ENCODE measurements around the gene CAMTA1.
"Not testable (repeated sequence)": the region's sequence is repeated elsewhere in the genome, so short reads cannot be mapped to it uniquely, and the experiment has no call there.

The CAMTA1 gene

GRCh38 chr1:7150724-7151280 is 365.5 kb downstream of the CAMTA1 start:
- no peak for DNase-seq (ENCODE audit: low read depth)

DNA sequence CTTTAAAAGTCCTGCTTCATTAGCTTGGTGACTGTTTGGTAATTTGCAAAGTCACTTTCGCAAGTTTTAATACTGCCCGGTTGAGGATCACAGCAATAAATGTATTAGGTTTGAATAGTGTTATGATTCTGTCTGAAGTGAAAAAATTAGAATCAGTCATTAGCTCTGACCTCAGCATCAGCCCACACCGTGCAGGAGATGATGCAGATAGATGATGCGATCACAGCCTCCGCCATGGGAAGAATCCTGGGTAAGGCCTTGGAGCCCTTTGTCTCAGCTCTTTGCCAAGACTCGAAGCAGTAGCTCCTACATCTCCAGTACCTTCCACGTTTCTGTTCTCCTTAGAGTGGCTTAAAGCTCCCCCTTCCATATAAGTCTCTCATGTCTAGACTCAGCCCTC is 366.7 kb downstream of the CAMTA1 start:
- no peak for DNase-seq (ENCODE audit: low read depth)

- no peak for DNase-seq (ENCODE audit: low read depth)
Measured at GRCh38 chr1:7152655-7153054, 367.4 kb downstream of the CAMTA1 start.

GRCh38 chr1:7153464-7153863 is 368.2 kb downstream of the CAMTA1 start:
- DNase-seq (ENCODE audit: low read depth) = no peak

DNA sequence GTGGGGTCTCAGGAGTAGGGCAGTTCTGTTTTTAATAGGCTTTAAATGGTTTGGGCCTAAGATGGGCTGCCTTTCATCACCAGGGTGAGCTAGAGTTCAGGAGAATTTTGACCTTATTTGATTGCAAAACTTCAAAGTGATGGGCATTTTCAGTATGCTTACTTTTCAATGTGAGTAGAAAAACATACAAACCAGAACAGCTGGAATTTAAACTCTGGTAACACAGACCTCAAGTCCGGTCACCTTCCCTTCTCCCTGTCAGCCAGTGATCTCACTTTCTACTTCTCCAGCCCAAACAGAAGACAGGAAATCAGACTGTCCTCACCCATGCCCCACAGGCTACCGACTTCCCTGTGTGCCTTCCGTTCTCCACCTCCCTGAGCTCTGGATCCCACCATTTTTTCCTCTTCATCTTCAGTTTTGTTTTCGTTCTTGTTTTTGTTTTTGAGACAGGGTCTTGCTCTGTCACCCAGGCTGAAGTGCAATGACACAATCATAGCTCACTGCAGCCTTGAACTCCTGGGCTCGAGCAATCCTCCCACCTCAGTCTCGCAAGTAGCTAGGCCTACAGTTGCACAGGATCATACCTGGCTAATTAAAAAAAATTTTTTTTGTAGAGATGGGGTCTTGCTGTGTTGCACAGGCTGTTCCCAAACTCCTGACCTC is 374.0 kb downstream of the CAMTA1 start:
- DNase-seq (ENCODE audit: low read depth) = no peak

GRCh38 chr1:7168554-7168953 is 383.3 kb downstream of the CAMTA1 start:
- DNase-seq (ENCODE audit: low read depth) = not testable (repeated sequence)

DNA sequence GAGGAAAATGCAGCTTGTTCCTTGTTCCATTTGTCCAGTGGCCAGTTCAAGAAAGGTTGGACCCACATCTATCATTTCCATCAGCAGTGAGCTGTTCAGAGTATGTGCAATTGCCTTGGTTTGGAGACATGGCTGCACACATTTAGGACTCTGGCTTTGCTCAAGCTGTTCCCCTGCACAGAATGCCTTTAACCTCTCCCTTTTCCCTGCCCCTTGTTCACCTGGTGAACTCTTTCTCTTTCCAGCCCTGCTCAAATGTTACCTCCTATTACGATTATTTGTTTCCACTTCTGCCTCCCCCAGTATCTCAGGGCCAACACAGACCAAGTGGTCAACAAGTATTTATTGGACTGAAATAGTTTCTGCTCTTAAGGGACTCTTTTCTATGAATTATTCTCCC is 385.9 kb downstream of the CAMTA1 start:
- DNase-seq (ENCODE audit: low read depth) = no peak

DNA sequence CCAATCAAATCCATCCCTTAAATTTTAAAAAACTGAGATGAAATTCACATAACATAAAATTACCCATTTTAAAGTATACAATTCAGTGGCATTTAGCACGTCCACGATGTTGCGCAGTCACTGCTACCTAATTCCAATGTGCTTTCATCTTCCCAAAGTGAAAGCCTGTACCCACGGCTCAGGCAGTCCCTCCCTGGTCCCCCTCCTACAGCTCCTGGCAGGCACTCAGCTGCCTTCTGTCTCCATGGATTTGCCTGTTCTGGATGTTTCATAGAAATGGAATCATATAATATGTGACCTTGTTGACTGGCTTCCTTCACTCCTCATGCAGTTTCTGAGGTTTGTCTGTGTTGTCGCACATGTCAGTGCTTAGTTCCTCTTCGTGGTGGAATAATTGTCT is 386.3 kb downstream of the CAMTA1 start:
- DNase-seq (ENCODE audit: low read depth) = no peak

- DNase-seq (ENCODE audit: low read depth) = no peak
Measured at GRCh38 chr1:7172804-7173203, 387.6 kb downstream of the CAMTA1 start.

GRCh38 chr1:7174561-7174960 is 389.3 kb downstream of the CAMTA1 start:
- DNase-seq (ENCODE audit: low read depth) = no peak

DNA sequence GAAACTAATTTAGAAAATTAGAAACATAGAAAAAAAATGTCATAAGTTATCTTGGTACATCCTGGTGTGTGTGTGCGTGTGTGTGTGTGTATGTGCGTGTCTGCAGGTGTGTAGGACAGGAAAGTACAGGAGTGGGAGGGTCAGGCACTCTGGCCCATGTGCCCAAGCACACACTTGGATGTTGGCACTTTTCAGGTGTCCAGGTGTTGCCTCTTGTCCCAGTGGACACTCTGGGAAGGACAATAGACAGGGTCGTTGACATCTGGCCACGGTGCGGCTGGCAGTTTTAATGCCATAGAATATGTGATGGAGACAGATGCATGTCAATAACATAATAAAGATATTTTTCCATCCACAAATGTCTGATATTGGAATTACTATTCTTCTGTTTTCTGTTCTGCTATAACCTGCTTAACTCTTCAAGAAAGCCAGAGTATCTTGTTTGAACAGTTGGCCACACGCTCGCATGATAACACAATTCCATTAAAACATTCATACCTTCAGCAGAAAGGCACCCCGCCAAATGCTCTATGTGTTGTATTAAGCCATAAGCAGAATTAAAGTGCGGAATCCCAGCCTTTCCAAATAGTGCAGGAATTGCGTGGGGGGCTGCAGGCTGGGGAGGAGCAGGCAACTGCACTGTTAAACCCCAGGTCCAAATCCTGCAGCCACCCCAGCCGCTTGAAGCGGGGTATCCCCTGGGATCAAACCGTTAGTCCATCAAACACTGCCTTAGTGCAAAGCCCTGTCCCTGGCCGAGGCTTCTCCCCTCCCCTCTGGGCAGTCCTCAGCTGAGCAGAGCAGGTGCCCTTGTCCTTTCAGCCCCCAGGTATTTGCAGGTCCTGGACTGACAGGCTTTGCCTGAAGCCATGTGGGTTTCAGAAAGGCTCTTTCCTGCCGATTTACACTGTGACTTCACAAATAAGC is 390.0 kb downstream of the CAMTA1 start:
- DNase-seq (ENCODE audit: low read depth) = no peak

GRCh38 chr1:7177021-7177420 is 391.8 kb downstream of the CAMTA1 start:
- DNase-seq (ENCODE audit: low read depth) = no peak

DNA sequence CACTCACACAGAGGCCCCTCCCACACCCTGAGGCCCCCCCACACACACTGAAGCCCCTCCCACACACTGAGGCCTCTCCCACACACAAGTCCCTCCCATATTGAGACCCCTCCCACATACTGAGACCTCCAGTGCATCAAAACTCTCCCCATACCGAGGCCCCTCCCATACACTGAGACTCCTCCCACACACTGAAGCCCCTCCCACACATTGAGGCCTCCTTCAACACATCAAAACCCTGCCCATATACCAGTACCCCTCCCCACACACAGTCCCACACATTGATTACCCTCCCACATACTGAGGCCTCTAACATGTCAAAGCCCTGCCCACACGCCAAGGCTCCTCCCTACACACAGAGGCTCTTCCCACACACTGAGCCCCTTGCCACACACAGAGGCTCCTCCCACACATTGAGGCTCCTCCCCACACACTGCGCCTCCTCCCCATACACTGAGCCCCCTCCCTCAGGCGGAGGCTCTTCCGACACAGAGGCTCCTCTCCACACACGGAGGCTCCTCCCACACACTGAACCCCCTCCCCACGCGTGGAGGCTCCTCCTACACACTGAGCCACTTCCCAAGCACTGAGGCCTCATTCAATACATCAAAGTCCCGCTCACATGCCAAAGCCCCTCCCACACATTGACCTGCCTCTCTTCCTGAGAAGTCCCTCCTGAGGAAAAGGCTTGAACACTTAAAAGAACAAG is 392.3 kb downstream of the CAMTA1 start:
- no peak for DNase-seq (ENCODE audit: low read depth)

DNA sequence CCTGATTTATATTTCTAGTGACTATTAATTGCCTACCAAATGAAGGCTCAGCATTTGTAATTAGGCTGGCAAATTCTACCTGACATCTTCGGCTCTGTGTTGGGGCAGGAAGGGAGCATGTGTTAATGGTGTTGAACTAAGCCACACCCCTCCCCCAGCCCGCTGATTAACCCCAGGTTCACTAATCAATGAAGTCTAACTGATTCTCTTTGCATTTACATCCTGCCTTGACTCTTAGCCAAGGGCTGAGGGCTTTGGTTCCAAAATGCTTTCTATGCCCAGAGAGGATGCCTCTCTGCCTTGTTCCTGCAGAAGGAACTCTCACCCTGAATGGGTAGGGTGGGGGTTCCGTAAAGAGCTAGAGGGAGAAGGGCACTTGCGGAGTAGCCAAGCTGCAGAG is 393.1 kb downstream of the CAMTA1 start:
- no peak for DNase-seq (ENCODE audit: low read depth)

DNA sequence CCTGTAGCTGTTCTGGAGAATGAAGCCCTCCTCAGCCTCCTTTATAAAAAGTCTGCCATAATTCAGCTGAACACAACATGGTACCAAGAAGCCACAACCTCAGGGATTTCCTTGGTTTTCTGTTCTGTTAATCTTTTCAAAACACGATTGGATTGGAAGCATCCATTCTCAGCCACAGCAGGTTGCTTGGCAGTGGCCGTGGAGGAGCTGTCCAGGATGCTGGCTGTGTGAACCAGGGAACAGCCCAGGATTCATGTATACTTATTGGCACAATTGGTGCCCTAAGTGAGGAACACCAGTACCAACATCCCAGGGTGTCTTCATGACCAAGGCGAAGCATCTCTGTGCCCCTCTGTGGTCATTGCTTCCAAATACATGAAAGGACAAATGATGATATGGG is 393.5 kb downstream of the CAMTA1 start:
- DNase-seq (ENCODE audit: low read depth) = no peak

DNA sequence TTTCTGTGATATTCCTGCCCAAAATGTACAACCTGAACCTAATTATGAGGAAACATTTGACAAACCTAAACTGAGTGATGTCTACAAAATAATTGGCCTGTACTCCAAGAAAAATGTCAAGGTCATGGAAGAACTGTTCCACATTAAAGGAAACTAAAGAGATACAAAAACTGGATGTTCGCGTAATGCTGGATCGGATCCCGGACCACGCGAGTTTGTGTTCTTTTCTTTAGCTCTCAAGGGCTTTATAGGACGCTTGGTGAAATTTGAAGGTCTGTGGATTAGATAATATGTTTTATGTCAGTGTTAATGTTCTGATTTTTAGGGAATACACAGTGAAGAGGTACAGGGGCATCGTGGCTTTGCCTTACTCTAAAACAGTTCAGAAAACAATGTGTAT is 400.5 kb downstream of the CAMTA1 start:
- DNase-seq (ENCODE audit: low read depth) = no peak

DNA sequence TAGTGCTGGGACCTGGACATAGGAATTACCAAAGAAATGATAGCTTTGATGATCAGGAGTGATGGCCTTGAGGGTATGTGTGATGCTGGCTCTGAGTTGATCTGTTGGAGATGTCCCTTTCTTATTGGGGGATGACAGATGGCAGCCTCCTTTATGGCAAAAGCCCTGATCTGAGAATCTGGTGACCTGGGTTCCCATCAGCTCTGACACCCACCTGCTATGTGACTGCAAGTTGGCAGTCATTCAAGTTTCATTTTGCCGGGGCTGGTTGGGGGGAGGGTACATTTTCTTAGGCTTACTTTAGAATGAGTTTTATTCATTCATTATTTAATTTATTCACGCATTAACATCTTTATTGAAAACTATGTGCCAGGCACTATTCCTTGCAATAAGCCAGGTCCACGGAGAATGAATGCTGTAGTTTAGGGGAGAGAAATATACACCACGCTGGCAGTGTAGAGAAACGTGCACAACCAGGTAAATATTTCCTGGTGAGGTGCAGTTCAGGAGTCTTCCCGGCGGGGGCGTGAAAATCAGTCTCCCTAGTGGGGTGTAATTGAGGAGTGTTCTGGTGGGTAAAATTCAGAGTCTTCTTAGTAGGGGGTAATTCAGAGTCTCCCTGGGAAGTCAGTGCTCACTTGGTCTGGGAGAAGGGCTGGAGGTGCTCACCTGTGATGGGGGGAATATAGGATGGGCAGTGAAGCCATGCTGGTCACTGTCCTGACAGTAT is 401.3 kb downstream of the CAMTA1 start:
- no peak for DNase-seq (ENCODE audit: low read depth)

DNA sequence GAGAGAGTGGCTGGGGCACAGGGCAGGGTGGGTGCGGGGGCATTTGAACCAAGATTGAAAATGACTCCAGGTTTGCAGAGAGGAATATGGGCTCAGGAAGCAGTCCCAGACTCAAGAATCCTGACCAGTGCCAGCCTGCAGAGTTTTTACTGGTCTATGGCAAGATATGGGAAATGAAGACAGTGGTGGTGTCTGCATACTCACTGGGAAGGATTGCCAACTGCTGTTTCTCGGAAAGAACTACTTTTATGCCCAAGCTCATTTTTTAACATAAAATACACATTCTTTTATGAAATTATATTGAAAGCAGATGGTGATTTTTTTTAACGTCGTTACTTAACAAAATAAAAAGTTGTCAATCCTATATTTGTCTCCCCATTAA is 401.8 kb downstream of the CAMTA1 start:
- DNase-seq (ENCODE audit: low read depth) = no peak

DNA sequence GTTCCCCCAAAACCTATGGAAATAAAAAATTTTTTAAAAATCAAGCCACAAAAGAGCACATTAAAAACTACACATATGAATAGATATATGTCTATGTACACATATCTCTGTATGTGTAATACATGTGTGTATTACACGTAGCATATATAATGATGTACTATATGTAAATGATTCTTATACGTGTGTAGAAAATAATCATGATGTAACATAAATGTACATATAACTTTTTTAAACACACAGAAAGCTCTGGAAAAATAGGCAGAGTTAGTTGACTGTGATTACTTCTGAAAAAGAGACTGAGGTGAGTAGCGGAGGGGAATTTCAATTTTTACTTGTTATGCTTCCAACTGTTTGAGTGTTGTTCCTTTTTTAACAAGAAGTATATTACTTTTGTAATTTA is 405.0 kb downstream of the CAMTA1 start:
- DNase-seq (ENCODE audit: low read depth) = no peak

- DNase-seq (ENCODE audit: low read depth) = no peak
Measured at GRCh38 chr1:7192453-7192852, 407.2 kb downstream of the CAMTA1 start.

DNA sequence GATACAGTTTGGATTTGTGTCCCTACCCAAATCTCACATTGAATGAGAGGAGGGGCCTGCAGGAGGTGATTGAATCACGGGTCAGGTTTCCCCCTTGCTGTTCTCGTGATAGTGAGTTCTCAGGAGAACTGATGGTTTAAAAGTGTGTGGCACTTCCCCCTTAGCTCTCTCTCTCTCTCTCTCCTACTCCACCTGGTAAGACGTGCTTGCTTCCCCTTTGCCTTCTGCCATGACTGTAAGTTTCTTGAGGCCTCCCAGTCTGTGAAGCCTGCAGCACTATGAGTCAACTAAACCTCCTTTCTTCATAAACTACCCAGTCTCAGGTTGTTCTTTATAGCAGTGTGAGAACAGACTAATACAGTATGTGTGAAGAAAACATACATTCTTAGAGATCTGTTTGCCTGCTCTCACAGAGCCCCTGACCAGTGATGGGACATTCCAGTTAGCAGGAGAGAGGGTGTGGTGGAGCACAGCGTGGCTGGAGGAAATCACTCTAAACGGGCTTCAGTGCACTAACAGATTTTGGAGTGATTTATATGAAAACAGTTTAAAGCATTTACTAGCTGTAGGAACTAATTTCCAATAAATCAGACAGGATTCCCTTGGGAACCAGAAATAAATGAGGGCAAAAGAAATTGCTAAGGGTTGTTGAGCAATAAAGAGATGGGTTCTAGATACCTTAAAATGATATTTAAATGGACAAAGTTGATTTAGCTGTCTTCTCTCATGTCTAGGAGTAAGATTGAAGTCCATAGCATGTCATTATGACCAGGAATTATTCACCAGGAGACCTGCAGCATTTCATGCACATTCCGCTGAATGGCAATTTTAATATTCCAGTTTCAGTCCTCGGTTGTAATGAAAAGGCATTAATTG is 411.0 kb downstream of the CAMTA1 start:
- no peak for DNase-seq (ENCODE audit: low read depth)
